H1 (cell line): ENCODE results near the gene TAF9. TPM values are rescaled to one million over a fixed set of nuclear protein-coding genes. Genes with fewer than 3 reads are reported as not detected.
A peak's percentile ranks its signal among the peaks of the same experiment; 100 is the strongest.

Experiments used
- ATF2 ChIP-seq: IDR thresholded peaks from 2 replicates; pipeline ENCODE4 v1.6.1; 2012; ENCODE audit warnings: low read length, inconsistent platforms
- BCL11A ChIP-seq, 2 experiments: IDR thresholded peaks; one replicate each; pipeline ENCODE4 v1.6.1; 2011; ENCODE audit warnings: low read depth in 2 of 2, low read length in 2 of 2, mild to moderate bottlenecking in 2 of 2
- CEBPB ChIP-seq: IDR thresholded peaks from 2 replicates; pipeline ENCODE4 v1.6.1; 2012; ENCODE audit warnings: low read depth, low read length
- CREB1 ChIP-seq: IDR thresholded peaks from 2 replicates; pipeline ENCODE4 v1.6.1; 2012; ENCODE audit warnings: inconsistent platforms
- CTCF ChIP-seq, 3 experiments: IDR thresholded peaks; 1 replicate in 2 of 3; 2 replicates in 1 of 3; pipeline versions ENCODE4 v1.5.1 to v1.6.1; 2011; ENCODE audit warnings: low read length in 3 of 3, mild to moderate bottlenecking in 3 of 3, inconsistent platforms in 2 of 3, low read depth in 1 of 3, moderate library complexity in 1 of 3; ENCODE audit not compliant: insufficient read depth in 1 of 3; ENCODE audit errors: control extremely low read depth in 1 of 3
- E2F6 ChIP-seq: IDR thresholded peaks from 2 replicates; pipeline ENCODE4 v1.6.1; 2012; ENCODE audit warnings: inconsistent platforms
- HDAC6 ChIP-seq: IDR thresholded peaks from one replicate; pipeline ENCODE4 v1.7.1; 2012; ENCODE audit warnings: low read depth, mild to moderate bottlenecking, inconsistent platforms, low read length, moderate library complexity
- KDM1A ChIP-seq: fragments of 200-600, 300-600 bp; sonication (generic); IDR thresholded peaks from 2 replicates; pipeline ENCODE4 v1.7.1; 2016; ENCODE audit warnings: mild to moderate bottlenecking, low read length, borderline replicate concordance
- RAD21 ChIP-seq, 2 experiments: IDR thresholded peaks in 1 of 2; conservative IDR thresholded peaks in 1 of 2; 2 replicates each; pipeline ENCODE4 v1.6.1; 2011; ENCODE audit warnings: low read depth in 2 of 2, low read length in 2 of 2, improper control_type of control experiment in 1 of 2, inconsistent platforms in 1 of 2, mild to moderate bottlenecking in 1 of 2, moderate library complexity in 1 of 2
- RBBP5 ChIP-seq: IDR thresholded peaks from 2 replicates; pipeline ENCODE4 v1.7.1; 2012; ENCODE audit warnings: low read depth, mild to moderate bottlenecking, inconsistent platforms, low read length, moderate library complexity, borderline replicate concordance
- RNF2 ChIP-seq: fragments of 200-900, 300-1000 bp; sonication (generic); IDR thresholded peaks from 2 replicates; pipeline ENCODE4 v1.7.1; 2016; ENCODE audit warnings: borderline replicate concordance, low read depth, mild to moderate bottlenecking, antibody characterized with exemption, low read length; ENCODE audit not compliant: poor library complexity, severe bottlenecking; ENCODE audit errors: missing control alignments
- SIRT6 ChIP-seq: IDR thresholded peaks from one replicate; pipeline ENCODE4 v1.7.1; 2012; ENCODE audit warnings: low read length, inconsistent platforms
- SIX5 ChIP-seq: IDR thresholded peaks from 2 replicates; pipeline ENCODE4 v1.6.1; 2011; ENCODE audit warnings: mild to moderate bottlenecking, low read depth, low read length
- TAF7 ChIP-seq: optimal IDR thresholded peaks from 2 replicates; pipeline ENCODE3; 2011; ENCODE audit warnings: low read depth, mild to moderate bottlenecking, inconsistent platforms, low read length, moderate library complexity, borderline replicate concordance
- TBP ChIP-seq: IDR thresholded peaks from 2 replicates; pipeline ENCODE4 v1.6.1; 2011; ENCODE audit warnings: low read depth, low read length, improper control_type of control experiment
- USF2 ChIP-seq: IDR thresholded peaks from 2 replicates; pipeline ENCODE4 v1.6.1; 2011; ENCODE audit warnings: low read length, improper control_type of control experiment
- polyA plus RNA-seq, 7 experiments: library from polyadenylated mRNA; depleted of rRNA in 3 of 7; stranded (reverse) in 5 of 7; unstranded in 2 of 7; fragments of >200 nt in 5 of 7; fragments of 200-250 nt in 2 of 7; gene quantifications; 1 replicate in 5 of 7; 2 replicates in 1 of 7; 4 replicates in 1 of 7; pipeline versions ENCODE4 v1.2.1 to v1.2.3, GENCODE V29; 2011 to 2013; ENCODE audit warnings: missing spikeins in 2 of 7, mixed read lengths in 2 of 7
- total RNA-seq: library from RNA; stranded (reverse); fragmentation: NEBNext Ultra II Directional; extraction: Animal tissue kit (Norgen Biotek cat#: 25700); gene quantifications from 2 replicates; pipeline ENCODE4 v1.2.1, GENCODE V29; 2021

TAF9 gene
- total and polyA plus RNA-seq, 2 of the 8 experiments (the other 6 are each of a cell fraction or from before 2014, with no cell fraction given), result 85.1 to 135 TPM

GRCh38 chr5:69369340-69370121 lies at the start of gene TAF9, which contains the start of the genes AK6 and RAD17 (continued):
- TF ChIP-seq BCL11A (IDR thresholded peaks at IDR 0.05; ENCODE audit: low read depth in 2 of 2, low read length in 2 of 2), result no peak
- no peak for TF ChIP-seq SIX5
- TF ChIP-seq E2F6, result peak; percentile 85
- no peak for TF ChIP-seq ATF2
- peak; percentile 62 for TF ChIP-seq TAF7
- no peak for TF ChIP-seq HDAC6
- TF ChIP-seq RAD21 (IDR thresholded peaks at IDR 0.05 in 1 of 2, conservative IDR thresholded peaks at IDR 0.05 in 1 of 2; ENCODE audit: low read depth in 2 of 2, low read length in 2 of 2), result 0 out of 4 replicates have a peak, but pooled peaks of 1 of the 2 experiments have one; percentile 3
- no peak for TF ChIP-seq CEBPB
- peak; percentile 65; the same call in 1 of the 2 replicates for TF ChIP-seq RBBP5
- peak; percentile 82 for TF ChIP-seq USF2
- peak; percentile 69 for TF ChIP-seq TBP
- TF ChIP-seq KDM1A, result no peak
- peak; percentile 23 for TF ChIP-seq SIRT6
- TF ChIP-seq RNF2, result no peak
- peak; percentile 82 for TF ChIP-seq CREB1
- no peak for TF ChIP-seq CTCF (IDR thresholded peaks at IDR 0.05; ENCODE audit: control extremely low read depth in 1 of 3, insufficient read depth in 1 of 3, low read depth in 1 of 3, low read length in 3 of 3)
